DOHH2 (cell line): ENCODE measurements around the gene CACNA2D4.

ENCODE experiments used
- EZH2phosphoT487 ChIP-seq: fragments of 200-600 bp; sonication (generic); IDR thresholded peaks from 2 replicates; pipeline ENCODE4 v1.6.1; 2017; ENCODE audit warnings: borderline replicate concordance, mild to moderate bottlenecking, antibody characterized with exemption, low read length, moderate library complexity, mixed read lengths
- TF ChIP-seq, protein P1 (sequence below): fragments of 200-600 bp; sonication (generic); IDR thresholded peaks from one replicate; pipeline ENCODE4 v1.5.1; 2014; ENCODE audit warnings: antibody characterized with exemption, mild to moderate bottlenecking, low read depth, low read length; ENCODE audit not compliant: poor library complexity, severe bottlenecking

DNA sequence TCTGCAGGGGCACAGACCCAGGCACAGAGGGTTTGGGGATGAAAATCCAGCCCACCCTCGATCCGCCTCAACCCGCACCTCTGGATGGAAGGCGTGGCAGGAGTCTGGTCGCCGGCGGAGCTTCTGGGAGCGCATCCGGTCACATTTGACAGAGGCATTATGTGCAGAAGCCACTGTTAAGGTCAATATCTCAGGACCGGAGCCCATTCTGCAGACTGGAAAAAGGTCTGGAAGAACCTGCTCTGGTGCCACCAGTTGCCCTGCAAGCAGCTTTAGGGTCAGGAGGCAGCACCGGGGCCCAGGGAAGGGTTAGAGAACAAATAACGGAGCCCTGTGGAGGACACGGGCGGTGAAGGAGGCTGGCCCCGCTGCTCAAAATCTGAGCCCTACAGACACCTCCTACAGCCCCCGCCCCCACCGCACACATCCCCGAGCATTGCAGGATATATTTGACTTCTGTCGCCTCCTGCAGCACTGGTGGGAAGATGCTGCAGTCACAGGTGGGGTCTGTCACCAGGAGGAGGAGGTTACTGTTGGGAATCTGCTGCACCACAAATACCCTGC is 123.1 kb downstream of the CACNA2D4 start:
- TF ChIP-seq, protein P1, sequence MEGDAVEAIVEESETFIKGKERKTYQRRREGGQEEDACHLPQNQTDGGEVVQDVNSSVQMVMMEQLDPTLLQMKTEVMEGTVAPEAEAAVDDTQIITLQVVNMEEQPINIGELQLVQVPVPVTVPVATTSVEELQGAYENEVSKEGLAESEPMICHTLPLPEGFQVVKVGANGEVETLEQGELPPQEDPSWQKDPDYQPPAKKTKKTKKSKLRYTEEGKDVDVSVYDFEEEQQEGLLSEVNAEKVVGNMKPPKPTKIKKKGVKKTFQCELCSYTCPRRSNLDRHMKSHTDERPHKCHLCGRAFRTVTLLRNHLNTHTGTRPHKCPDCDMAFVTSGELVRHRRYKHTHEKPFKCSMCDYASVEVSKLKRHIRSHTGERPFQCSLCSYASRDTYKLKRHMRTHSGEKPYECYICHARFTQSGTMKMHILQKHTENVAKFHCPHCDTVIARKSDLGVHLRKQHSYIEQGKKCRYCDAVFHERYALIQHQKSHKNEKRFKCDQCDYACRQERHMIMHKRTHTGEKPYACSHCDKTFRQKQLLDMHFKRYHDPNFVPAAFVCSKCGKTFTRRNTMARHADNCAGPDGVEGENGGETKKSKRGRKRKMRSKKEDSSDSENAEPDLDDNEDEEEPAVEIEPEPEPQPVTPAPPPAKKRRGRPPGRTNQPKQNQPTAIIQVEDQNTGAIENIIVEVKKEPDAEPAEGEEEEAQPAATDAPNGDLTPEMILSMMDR, result no peak
- TF ChIP-seq EZH2phosphoT487, result no peak
